Inferior parietal cortex (tissue), 1 donor: ENCODE data around the gene CNGB1.

Source experiments
- DNase-seq: peaks from one replicate; pipeline ENCODE4 v3.0.0-alpha.2; 2016; ENCODE audit errors: extremely low spot score

The CNGB1 gene

DNA sequence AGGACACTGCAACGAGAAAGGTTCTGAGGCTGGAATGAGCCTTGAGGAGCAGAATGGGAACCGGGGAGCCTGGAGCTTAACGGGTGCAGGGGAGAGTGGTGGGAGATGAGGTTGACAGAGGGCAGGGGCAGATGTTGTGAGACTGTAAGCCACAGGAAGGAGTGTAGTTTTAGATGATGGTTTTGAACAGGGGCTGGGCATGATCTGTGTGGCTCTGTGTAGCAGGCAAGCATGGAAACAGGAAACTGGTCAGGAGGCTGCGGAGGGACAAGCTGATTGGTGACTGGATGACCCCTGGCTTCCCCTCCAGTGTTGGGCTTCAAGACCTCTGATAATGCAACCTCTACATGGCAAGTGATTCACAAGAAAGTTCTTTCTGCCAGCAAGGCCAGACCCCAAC lies 1.4 kb upstream of the CNGB1 start:
- no peak for DNase-seq

DNA sequence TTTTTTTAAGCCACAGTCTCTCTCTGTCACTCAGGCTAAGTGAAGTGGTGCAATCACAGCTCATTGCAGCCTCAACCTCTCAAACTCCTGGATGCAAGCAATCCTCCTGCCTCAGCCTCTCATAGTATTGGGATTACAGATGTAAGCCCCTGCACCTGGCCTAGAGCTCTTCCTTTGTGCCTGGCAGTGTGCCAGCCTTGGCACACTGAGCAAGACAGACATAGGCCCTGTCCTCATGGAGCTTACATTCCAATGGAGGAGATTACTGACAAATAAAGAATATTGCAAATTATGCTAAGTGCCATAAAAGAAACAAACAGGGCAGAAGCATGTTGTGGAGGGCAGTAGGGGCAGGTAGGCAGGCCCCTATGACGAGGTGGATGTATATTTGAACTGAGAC lies 920 bp upstream of the CNGB1 start:
- no peak for DNase-seq

DNA sequence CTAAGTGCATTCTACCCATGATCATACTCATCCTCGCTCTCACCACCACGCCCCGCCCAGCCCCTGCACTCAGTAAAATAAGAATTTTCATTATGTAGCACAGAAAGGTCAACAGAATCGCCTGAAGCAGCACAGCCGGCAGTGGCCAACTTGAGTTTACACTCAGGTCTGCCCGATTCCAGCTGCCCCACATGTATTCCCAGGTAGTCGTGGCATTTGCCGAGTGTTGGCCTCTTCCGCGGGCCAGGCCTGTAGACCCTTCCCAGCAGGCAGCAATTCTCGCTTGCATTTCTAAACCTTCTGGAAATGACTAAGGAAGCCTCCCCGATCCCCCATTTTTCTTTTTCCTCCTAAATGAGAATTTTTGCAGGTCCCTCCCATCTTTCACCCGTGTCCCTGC lies 609 bp downstream of the CNGB1 start:
- DNase-seq = no peak

DNA sequence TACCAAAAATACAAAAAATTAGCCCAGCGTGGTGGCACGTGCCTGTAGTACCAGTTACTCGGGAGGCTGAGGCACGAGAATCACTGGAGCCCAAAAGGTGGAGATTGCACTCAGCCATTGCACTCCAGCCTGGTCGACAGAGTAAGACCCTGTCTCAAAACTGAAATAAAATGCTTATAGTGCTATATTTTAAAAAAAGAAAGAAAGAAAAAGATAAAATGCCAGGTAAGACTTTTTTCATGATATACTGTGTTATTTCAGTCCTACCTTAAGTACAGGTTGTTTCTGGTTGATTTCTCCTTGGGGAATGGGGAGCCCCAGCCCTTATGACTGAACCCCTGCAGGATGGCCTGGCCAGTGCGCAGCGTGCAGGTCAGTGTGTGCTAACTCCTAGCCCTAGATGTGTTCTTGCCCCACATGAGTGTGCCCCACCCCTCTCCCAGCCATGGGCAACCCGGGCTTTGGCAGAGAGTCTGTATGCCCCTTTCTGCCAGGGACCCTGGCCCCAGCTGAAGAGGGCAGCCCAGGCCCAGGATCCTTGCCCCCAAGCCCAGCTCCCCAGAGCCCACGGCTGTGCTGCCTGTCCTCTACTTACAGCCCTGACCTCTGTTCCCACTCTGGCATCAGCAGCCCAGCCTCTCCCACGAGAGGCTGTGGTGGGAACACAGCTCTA lies 1.3 kb downstream of the CNGB1 start:
- DNase-seq = no peak

DNA sequence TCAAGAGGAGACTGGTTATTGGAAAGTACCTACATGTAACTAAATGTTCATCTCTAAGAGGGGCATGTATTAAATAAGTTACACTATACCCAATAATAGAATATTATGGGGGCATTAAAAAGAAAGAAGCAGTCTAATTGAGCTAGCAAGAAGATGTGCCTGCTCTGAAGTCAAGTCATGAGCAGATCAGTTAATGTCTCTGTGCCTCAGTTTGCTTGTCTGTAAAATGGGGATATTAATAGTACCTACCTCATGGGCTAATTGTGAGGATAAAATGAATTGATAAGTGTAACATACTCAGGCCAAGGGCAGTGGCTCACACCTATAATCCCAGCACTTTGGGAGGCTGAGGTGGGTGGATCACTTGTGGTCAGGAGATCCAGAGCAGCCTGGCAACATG lies 3.0 kb downstream of the CNGB1 start:
- DNase-seq = no peak

DNA sequence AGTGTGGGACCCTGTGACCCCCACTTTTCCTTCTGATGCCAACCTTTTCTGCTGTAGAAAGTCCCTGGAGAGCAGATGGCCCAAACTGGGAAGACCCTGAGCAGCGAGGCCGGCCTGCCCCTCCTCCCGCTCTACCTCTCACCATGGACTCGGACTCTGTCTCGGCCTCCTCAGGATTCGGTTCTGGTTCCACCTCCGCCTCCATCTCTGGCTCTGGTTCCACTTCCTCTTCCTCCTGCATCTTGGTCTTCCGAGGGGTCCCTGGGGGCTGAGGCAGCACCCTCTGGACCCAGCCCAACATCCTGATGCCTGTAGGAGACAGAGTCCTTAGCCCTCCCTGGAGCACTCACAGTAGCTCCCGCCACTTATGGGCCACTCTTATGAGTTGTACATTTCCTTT lies 3.9 kb downstream of the CNGB1 start:
- no peak for DNase-seq

DNA sequence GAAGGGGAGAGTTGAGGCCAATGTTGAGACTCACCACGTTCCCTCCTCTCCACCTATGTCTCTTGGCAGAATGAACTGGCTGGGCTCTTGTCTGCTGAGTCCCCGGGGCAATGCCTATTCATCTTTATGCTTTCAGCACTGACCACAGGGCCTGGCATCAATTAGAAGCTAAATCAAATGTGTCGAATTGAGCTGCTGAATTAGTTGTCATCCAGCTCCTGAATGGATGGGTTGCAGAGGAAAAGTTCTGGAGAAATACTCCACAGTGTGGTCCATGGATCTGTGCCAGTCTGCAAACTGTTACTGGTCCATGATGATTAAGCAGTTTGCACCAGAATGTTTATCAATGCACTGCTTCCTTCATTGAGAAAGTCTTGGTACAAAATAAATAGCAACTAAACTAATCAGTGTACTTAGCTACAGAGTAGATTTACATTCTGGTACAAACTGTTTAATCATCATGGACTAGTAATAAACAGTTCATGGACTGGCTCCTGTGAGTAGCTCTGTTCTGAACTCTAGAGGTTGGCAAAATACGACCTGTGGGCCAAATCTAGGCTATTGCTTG lies 4.6 kb downstream of the CNGB1 start:
- DNase-seq = no peak

DNA sequence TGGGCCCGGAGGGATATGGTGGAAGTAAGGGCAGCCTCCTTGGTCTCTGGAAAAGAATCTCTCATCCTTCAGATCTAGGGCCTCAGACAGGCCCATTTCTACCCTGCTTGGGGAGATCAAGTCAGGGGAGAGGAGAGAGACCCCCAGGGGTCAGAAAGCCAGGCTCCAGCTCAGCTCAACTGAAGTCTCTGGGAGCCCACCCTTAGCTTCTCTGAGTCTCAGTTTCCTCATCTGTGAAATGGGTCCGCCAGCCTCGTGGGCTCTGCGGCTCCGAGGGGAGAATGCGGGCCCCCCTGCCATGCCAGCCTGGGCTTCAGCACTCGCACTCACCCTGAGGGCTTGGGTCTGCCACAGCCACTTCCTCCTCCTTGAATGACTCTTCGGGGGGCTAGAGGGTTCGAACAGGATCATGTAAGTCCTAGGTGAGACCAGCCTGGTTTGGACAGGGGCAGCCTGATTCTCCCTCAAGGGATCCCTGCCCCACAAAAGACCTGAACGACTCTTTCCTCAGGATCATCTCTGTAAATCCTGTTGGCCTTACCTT lies 6.7 kb downstream of the CNGB1 start:
- DNase-seq = no peak

DNA sequence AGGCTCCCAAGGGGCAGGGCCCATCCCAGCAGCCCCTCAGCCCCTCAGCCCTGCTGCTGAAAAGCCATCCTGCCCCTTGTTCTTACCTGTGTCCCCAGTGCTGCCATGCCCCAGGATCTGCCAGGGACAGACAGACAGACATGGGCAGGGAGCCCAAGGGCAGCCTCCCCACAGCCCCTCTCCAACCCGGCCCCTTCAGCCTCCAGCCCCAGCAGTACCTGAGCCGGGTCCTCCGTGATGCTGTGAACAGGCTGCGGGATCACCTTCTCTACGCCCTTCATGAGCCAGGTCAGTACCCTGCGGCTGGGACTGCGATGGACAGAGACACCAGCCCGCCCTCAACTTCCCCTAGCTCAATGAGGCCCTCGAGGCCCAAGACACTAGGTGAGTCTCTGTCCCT lies 8.2 kb downstream of the CNGB1 start:
- DNase-seq = no peak

DNA sequence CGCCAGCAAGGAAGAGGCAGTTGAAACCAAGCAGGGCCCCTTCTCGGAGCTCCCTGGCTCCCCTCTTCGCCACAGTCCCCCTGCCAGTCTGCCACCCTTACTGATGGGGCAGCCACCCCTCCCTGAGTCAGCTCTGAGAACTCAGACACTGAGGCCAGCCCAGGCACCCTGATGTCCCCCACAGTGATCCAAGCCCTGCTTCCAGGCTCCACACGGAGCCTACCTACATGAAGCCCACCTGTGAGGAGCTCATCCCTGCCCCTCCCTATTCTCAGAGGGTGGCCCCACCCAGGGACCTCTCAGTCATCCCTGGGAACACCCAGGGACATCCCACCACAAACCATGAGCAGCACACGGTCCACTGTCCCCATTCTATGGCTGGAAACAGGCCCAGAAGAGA lies 8.9 kb downstream of the CNGB1 start:
- DNase-seq = no peak

DNA sequence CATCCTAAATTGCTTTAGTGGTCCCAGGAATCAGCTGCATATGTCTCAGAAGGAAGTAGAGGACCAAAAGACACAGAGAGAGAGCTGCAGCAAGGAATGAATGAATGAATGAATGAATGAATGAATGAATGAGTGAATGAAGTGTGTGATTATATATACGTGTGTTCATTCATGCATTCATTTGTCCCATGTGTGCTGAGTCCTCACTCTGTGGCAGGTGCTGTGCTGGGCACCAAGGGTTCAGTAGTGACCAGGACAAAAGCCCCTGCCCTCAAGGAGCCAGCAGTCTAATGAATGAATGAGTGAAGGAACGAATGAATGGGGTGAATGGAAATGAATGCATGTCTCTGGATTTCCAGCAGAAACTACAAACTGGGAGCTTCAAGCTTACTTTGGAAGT lies 9.4 kb downstream of the CNGB1 start:
- no peak for DNase-seq

DNA sequence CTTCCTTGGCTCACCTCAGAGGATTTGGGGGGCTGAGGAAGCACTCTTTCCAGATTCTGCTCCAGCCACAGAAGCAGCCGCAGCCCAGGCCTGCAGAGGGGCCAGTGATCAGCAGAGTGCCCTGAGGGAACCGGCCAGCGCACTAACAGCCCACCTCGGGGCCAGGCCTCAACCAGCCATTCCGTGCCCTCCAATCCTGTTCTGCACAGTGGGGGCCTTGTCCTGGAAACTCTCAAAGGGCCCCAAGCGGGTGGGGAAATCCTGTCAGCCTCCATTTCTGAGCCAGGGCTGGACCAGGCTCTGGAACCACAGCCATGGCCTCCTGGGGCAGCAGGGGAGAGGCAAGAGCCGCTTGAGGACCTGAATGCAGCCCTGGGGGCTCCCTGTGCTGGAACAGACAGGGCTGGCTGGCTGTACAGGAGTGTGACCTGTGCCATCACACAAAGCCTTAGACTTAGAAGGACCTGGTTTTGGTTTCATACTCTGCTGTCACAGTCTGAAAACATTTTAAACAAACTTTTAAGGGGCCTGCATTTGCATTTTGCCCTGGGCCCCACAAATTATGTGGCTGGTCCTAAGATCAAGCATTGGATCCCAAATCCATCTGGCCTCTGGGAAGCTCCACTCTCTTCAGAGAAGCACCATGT lies 10.0 kb downstream of the CNGB1 start:
- no peak for DNase-seq

DNA sequence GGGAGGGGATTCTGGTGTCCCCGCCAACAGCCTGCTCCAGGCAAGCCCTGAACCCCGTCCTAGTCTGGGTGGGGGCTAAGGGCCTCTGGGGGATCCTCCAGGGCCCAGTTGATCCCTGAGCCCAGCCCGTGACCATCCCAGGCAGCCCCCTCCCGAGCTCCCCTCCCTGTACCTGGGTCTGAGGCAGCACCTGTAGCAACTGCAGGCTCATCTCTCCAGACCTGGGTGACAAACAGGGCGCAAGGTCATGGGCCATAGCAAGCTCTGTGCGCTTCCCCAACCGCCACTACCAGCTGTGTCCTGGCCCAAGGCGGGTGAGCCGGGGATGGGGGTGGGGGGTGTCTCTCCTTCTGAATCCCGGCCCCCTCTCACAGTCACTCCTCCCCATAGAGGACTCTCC lies 10.6 kb downstream of the CNGB1 start:
- no peak for DNase-seq

DNA sequence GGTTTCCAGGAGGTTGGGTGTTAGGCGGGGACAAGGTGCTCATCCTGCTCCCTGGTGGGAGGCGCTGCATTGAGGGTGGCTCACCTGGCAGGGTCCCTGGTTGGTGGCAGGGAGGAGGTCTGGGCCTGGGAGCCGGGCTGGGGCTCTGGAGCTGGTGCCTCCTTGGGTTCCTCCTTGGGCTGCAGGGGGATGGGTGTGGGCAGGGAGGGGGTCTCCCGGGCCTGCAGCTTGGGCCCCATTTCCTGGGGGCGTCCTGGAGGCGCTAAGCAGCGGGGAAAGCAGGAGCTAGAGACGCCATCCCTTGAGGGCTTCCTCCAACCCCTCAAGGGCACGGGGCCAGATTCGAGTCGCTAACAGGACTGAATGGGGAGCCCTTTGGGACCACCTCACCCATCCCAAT lies 11.1 kb downstream of the CNGB1 start:
- DNase-seq = no peak

DNA sequence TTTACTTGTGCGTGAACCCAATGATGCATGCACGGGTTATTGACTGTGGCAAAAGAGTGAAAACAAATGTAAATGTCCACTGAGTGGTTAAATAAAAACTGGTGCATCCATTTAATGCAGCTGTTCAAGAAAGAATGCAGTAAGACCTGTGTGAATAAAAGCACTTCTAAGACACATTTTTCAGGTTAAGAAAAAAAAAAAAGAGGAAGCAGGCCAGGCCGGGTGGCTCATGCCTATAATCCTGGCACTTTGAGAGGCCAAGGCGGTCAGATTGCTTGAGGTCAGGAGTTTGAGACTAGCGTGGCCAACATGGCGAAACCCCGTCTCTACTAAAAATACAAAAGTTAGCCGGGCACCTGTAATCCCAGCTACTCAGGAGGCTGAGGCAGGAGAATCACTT lies 11.8 kb downstream of the CNGB1 start:
- DNase-seq = no peak

DNA sequence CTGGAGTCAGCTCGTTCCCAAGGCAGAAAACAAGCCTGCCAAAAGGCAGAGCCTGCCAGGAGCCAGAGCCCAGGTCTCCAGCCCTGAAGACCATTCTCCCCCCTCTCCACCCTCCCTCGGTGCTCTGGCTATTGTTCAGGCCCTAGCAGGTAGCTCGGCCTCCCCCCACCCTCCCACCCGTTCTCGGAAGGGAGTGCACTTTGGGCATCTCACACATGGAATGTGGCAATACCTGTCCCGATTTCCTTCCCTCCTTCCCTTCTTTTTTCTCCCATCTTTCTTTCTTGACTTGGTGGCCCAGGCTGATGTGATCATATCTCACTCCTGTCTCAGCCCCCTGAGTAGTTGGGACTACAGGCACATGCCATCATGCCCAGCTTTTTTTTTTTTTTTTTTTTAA lies 12.4 kb downstream of the CNGB1 start:
- no peak for DNase-seq

DNA sequence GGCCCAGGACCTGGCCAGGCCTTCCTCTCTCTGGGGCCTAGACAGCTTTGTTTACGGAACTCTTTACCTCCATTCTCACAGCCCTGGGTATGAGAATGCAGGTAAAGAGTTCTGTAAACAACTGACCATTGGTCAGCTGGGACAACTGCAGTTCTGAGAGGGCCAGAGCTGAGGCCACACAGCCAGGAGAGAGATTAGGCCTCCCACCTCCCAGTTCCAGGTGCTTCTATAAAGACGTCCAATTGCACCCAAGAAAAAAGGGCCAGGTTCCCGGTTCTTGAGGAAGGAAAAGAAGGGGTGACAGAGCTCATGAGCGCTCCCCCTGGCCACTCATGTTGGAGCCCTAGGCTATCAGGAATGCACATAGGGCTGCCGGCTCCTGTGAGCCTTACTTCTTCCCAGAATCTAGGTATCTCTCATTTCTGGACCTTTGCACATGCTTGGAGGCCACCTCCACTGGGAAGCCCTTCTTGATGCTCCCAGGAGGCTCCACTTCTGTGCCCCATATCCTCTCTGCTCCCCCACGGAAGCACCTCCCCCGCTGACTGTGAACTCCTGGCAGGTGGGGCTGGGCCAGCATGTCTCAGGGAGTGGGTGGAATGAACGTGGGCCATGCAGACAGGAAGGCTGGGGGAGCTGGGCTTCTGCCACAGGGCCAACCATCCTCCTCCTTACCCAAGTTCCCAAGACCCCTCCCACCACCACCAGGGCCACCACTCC lies 13.1 kb downstream of the CNGB1 start:
- DNase-seq = no peak

DNA sequence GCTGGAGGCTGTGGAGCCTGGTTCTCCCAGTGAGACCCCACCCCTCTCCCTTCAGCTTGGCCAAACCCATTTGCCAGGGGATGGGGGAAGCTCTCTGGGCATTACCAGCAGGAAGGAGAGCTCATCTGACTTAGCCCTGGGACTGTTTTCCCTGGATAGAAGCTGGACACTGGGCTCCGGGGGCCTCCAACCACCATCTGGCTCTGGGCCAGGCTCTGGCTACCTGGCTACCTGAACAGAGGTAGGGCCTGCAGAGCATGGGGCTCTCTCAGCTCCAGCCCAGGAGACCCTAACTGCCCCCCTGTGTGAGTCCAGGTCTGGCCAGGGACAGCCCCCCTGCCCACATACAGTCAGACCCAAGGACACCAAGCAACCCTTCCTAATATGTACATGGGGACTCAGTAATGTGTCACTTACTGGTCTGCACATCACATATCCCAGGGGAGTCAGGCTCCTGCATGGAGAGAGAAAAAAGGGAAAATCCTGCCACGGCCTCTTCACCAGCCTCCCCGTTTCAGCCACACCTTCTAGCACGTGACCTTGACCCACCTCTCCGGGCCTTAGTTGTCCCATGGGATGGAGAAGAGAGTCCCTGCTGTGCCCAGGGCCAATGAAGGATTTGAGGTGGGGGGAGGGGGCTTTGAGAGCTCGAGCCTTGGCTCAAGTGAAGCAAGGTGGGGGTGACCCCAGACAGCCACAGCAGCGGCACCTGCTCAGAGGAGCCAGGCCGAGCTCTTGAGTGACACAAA lies 13.8 kb downstream of the CNGB1 start:
- DNase-seq = no peak

DNA sequence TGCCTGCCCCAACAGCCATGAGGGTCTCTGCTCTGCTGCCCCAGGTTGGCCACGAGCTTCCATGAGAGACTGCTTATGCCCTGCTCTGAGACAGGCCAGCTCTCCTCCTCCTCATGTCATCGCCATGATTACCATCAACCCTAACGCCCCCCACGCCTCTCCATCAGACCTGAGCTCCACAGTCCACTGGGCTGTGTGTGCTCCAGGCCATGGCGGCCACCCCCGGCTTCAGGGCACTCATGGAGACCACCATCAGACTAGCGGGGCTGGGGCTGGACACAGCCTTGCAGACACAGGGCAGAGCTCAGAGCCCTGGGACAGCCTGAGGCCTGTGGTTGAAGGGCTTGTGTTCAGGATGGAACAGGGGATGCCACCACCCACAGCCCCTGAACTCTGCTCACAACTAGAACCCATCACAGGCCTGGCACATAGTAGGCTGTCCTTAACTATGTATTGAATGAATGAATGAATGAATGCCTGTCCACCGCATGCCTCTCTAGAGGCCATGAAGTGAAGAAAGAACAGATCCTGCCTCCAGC lies 14.6 kb downstream of the CNGB1 start:
- no peak for DNase-seq

DNA sequence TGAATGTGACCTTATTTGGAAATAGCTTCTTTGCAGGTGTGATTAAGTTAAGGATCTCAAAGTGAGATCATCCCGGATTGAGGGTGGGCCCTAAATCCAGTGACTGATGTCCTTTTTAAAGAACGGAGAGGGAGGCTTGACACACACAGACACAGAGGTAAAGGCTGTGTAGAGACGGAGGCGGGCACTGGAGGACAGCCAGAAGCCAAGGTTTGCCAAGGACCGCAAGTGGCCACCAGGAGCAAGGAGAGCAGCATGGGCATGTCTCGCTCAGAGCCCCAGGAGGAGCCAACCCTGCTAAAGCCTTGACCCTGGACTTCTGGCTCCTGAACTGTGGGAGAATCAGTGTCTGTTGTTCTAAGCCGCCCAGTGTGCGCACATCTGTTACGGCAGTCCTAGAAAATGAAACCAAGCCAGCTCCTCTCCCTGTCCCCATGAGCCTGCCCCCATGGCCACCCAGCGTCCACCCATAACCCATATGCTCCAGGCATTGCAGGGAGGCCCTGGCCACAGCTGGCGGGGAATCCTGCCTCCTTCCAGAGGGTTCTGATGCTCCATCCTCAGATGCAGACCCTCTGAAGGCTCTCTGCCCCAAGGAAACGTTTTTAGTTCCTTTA lies 15.2 kb downstream of the CNGB1 start:
- DNase-seq = no peak

DNA sequence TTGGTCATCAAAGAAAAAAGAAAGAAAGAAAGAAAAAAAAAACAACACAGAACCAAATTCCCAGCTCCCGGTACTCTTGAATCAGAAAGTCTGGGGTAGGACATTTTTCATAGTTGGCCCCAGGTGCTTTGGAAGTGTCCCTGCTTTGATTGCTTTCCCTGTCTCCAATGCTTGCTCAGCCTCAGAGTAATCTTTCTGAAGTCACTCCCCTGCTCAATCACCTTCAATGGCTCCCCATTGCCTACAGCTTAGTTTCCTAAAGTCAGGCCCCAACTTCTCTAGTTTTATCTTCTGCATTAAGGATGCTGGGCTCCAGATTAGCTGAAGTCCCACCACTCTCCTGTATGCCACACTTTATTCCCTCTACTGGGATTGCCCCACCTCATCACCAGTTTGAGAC lies 17.1 kb downstream of the CNGB1 start:
- DNase-seq = no peak
